ENCODE data around the gene NECTIN1.

The NECTIN1 gene

GRCh38 chr11:119629834-119630624 lies 99.0 kb downstream of the NECTIN1 start:
- no peak overlapping the region for H3K4me3 ChIP-seq (ENCODE audit: low read length)
- DNase-seq (ENCODE audit: low read depth) = no peak
- no peak for TF ChIP-seq CTCF (IDR thresholded peaks at IDR 0.05; ENCODE audit: insufficient read depth, low read depth, low read length, missing control alignments)

GRCh38 chr11:119629085-119629484 lies 99.9 kb downstream of the NECTIN1 start:
- no peak overlapping the region for H3K4me3 ChIP-seq (ENCODE audit: low read length)

GRCh38 chr11:119627286-119627685 lies 101.7 kb downstream of the NECTIN1 start:
- DNase-seq (ENCODE audit: low read depth) = no peak
- TF ChIP-seq CTCF (IDR thresholded peaks at IDR 0.05; ENCODE audit: insufficient read depth, low read depth, low read length, missing control alignments) = no peak
- no peak overlapping the region for H3K4me3 ChIP-seq (ENCODE audit: low read length)

More at GRCh38 chr11:119629085-119629484, 99.9 kb downstream of the NECTIN1 start:
- no peak for DNase-seq (ENCODE audit: low read depth)
- no peak for TF ChIP-seq CTCF (IDR thresholded peaks at IDR 0.05; ENCODE audit: insufficient read depth, low read depth, low read length, missing control alignments)

GRCh38 chr11:119626871-119627270 lies 102.1 kb downstream of the NECTIN1 start:
- no peak for TF ChIP-seq CTCF (IDR thresholded peaks at IDR 0.05; ENCODE audit: insufficient read depth, low read depth, low read length, missing control alignments)
- DNase-seq (ENCODE audit: low read depth) = no peak
- no peak overlapping the region for H3K4me3 ChIP-seq (ENCODE audit: low read length)

- DNase-seq (ENCODE audit: low read depth) = no peak
- no peak overlapping the region for H3K4me3 ChIP-seq (ENCODE audit: low read length)
- no peak for TF ChIP-seq CTCF (IDR thresholded peaks at IDR 0.05; ENCODE audit: insufficient read depth, low read depth, low read length, missing control alignments)
Measured at GRCh38 chr11:119626197-119626841, 102.7 kb downstream of the NECTIN1 start.

GRCh38 chr11:119625206-119625978 lies 103.6 kb downstream of the NECTIN1 start:
- DNase-seq (ENCODE audit: low read depth) = no peak
- no peak overlapping the region for H3K4me3 ChIP-seq (ENCODE audit: low read length)
- TF ChIP-seq CTCF (IDR thresholded peaks at IDR 0.05; ENCODE audit: insufficient read depth, low read depth, low read length, missing control alignments) = no peak

All from epithelial cell of esophagus (primary cell).